WTC11 (cell line): ENCODE measurements around the gene ACVR1B. TPM values are rescaled to one million over a fixed set of nuclear protein-coding genes. Genes with fewer than 3 reads are reported as not detected.

Experiments
- ATAC-seq: fragments of 200-7000 bp; cut with Tn5 transposase; 2 replicates; pipeline ENCODE4 v1.10.0; 2021; ENCODE audit warnings: mild to moderate bottlenecking, moderate library complexity
- CTCF ChIA-PET: fragments of 300-600 bp; sonication (Branson Sonifier 250); formaldehyde crosslinking; loops from one replicate; lab custom pipeline; 2021; ENCODE audit warnings: antibody characterized with exemption; lab: Charles Lee
- POLR2A ChIA-PET: fragments of 350-600 bp; sonication (Branson Sonifier 250); formaldehyde crosslinking; loops from one replicate; lab custom pipeline; 2021; ENCODE audit warnings: antibody characterized with exemption; lab: Charles Lee
- DNase-seq: peaks from one replicate; pipeline ENCODE4 v3.0.0; 2021; ENCODE audit warnings: low spot score
- H3K27ac Mint-ChIP-seq: 2 replicates; pipeline ENCODE4 v1.8.0; 2021; ENCODE audit warnings: mixed read lengths
- H3K27me3 Mint-ChIP-seq: 2 replicates; pipeline ENCODE4 v1.8.0; 2021; ENCODE audit warnings: low read depth, mild to moderate bottlenecking, moderate library complexity, mixed read lengths
- H3K36me3 Mint-ChIP-seq: 2 replicates; pipeline ENCODE4 v1.8.0; 2021; ENCODE audit warnings: mixed read lengths
- H3K4me1 Mint-ChIP-seq: 2 replicates; pipeline ENCODE4 v1.8.0; 2022; ENCODE audit warnings: mixed read lengths
- H3K4me3 Mint-ChIP-seq: 2 replicates; pipeline ENCODE4 v1.8.0; 2021; ENCODE audit warnings: mild to moderate bottlenecking, moderate library complexity, mixed read lengths
- H3K9me3 Mint-ChIP-seq: 2 replicates; pipeline ENCODE4 v1.8.0; 2021; ENCODE audit warnings: mixed read lengths
- ATF1 ChIP-seq: sonication (generic); formaldehyde crosslinking; IDR thresholded peaks from 2 replicates; pipeline ENCODE4 v1.8.1; 2023; ENCODE audit warnings: mild to moderate bottlenecking, moderate library complexity, missing genetic modification reagents
- CDX4 ChIP-seq: fragments of 250-450 bp; sonication (Bioruptor Pico); IDR thresholded peaks from 2 replicates; pipeline ENCODE4 v1.9.0; 2021; ENCODE audit warnings: moderate library complexity, mild to moderate bottlenecking, inconsistent platforms, borderline replicate concordance
- CREM ChIP-seq: sonication (generic); formaldehyde crosslinking; IDR thresholded peaks from 2 replicates; pipeline ENCODE4 v1.8.1; 2022; ENCODE audit warnings: mild to moderate bottlenecking, missing genetic modification reagents, moderate library complexity
- CTCF ChIP-seq: fragments of 200-600 bp; IDR thresholded peaks from 2 replicates; pipeline ENCODE4 v1.8.0; 2022; ENCODE audit warnings: antibody characterized with exemption
- HMGA2 ChIP-seq: fragments of 250-450 bp; sonication (Bioruptor Pico); IDR thresholded peaks from 2 replicates; pipeline ENCODE4 v1.4.0; 2021; ENCODE audit warnings: mild to moderate bottlenecking, moderate library complexity
- IRF1 ChIP-seq: sonication (generic); formaldehyde crosslinking; IDR thresholded peaks from 2 replicates; pipeline ENCODE4 v1.8.0; 2023; ENCODE audit warnings: missing genetic modification reagents
- MXD4 ChIP-seq: fragments of 250-450 bp; sonication (Bioruptor Pico); IDR thresholded peaks from 2 replicates; pipeline ENCODE4 v1.8.0; 2021; ENCODE audit warnings: mild to moderate bottlenecking, moderate library complexity, borderline replicate concordance
- NFE2L1 ChIP-seq: sonication (generic); formaldehyde crosslinking; IDR thresholded peaks from 2 replicates; pipeline ENCODE4 v1.8.1; 2023; ENCODE audit warnings: missing genetic modification reagents
- ZBTB21 ChIP-seq: sonication (generic); formaldehyde crosslinking; IDR thresholded peaks from 2 replicates; pipeline ENCODE4 v1.8.1; 2023; ENCODE audit warnings: mild to moderate bottlenecking, missing genetic modification reagents, borderline replicate concordance
- ZMAT4 ChIP-seq: fragments of 250-450 bp; sonication (Bioruptor Pico); IDR thresholded peaks from 2 replicates; pipeline ENCODE4 v1.9.0; 2021; ENCODE audit warnings: mild to moderate bottlenecking
- ZNF138 ChIP-seq: sonication (generic); formaldehyde crosslinking; conservative IDR thresholded peaks from 2 replicates; pipeline ENCODE4 v1.8.1; 2022; ENCODE audit warnings: mild to moderate bottlenecking, moderate library complexity, missing genetic modification reagents
- ZNF396 ChIP-seq: fragments of 250-450 bp; sonication (Bioruptor Pico); IDR thresholded peaks from 2 replicates; pipeline ENCODE4 v1.8.0; 2021; ENCODE audit warnings: mild to moderate bottlenecking, moderate library complexity, borderline replicate concordance
- ZNF416 ChIP-seq: fragments of 250-450 bp; sonication (Bioruptor Pico); IDR thresholded peaks from 2 replicates; pipeline ENCODE4 v1.9.0; 2021; ENCODE audit warnings: mild to moderate bottlenecking, inconsistent platforms
- ZNF512 ChIP-seq: sonication (generic); formaldehyde crosslinking; IDR thresholded peaks from 2 replicates; pipeline ENCODE4 v1.8.1; 2022; ENCODE audit warnings: missing genetic modification reagents, borderline replicate concordance
- total RNA-seq: library from RNA; stranded (reverse); gene quantifications from 3 replicates; pipeline ENCODE4 v1.2.3, GENCODE V29; 2021
- TF ChIP-seq, protein P1 (sequence below): sonication (generic); formaldehyde crosslinking; IDR thresholded peaks from 2 replicates; pipeline ENCODE4 v1.8.0; 2023; ENCODE audit warnings: missing genetic modification reagents, mild to moderate bottlenecking, borderline replicate concordance
- TF ChIP-seq, protein P2 (sequence below): sonication (generic); formaldehyde crosslinking; IDR thresholded peaks from 2 replicates; pipeline ENCODE4 v1.8.1; 2023; ENCODE audit warnings: mild to moderate bottlenecking, missing genetic modification reagents
- TF ChIP-seq, protein P3 (sequence below): sonication (generic); formaldehyde crosslinking; IDR thresholded peaks from 2 replicates; pipeline ENCODE4 v1.8.0; 2022; ENCODE audit warnings: mild to moderate bottlenecking, missing genetic modification reagents

ACVR1B gene
- total RNA-seq, 1 experiment from 2014 or later = 24.1 TPM

DNA sequence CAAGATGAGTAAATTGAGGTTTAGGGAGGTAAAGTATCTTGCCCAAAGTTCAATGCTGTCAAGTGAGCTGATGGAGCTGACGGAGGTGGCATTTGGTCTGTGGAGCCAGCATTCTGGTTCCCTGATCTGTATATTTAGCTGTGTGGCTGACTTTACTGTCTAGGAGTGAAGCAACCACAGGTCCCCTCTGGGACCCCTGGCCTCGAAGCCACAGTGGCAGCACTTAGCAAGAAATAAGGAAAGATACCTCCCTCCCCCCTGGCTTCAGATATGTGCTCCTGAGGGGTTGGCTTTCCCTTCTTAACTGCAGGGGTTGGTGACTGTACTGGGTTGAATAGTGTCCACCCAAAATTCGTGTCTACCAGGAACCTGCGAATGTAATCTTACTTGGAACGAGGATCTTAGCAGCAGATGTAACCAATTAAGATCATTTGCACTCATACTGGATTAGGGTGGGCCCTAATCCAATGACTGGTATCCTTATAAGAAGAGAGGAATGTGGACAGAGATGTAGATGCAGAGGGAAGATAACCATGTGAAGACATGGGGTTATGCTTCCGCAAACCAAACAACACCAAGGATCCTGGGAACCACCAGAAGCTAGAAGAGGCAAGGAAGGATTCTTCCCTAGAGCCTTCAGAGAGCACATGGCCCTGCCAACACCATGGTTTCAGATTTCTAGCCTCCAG lies 2.0 kb upstream of the ACVR1B start:
- no peak for TF ChIP-seq HMGA2 (CRISPR knock-in tag)
- TF ChIP-seq, protein P1, sequence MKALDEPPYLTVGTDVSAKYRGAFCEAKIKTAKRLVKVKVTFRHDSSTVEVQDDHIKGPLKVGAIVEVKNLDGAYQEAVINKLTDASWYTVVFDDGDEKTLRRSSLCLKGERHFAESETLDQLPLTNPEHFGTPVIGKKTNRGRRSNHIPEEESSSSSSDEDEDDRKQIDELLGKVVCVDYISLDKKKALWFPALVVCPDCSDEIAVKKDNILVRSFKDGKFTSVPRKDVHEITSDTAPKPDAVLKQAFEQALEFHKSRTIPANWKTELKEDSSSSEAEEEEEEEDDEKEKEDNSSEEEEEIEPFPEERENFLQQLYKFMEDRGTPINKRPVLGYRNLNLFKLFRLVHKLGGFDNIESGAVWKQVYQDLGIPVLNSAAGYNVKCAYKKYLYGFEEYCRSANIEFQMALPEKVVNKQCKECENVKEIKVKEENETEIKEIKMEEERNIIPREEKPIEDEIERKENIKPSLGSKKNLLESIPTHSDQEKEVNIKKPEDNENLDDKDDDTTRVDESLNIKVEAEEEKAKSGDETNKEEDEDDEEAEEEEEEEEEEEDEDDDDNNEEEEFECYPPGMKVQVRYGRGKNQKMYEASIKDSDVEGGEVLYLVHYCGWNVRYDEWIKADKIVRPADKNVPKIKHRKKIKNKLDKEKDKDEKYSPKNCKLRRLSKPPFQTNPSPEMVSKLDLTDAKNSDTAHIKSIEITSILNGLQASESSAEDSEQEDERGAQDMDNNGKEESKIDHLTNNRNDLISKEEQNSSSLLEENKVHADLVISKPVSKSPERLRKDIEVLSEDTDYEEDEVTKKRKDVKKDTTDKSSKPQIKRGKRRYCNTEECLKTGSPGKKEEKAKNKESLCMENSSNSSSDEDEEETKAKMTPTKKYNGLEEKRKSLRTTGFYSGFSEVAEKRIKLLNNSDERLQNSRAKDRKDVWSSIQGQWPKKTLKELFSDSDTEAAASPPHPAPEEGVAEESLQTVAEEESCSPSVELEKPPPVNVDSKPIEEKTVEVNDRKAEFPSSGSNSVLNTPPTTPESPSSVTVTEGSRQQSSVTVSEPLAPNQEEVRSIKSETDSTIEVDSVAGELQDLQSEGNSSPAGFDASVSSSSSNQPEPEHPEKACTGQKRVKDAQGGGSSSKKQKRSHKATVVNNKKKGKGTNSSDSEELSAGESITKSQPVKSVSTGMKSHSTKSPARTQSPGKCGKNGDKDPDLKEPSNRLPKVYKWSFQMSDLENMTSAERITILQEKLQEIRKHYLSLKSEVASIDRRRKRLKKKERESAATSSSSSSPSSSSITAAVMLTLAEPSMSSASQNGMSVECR = no peak
- TF ChIP-seq CREM = no peak
- TF ChIP-seq ZMAT4 (CRISPR knock-in tag) = no peak
- TF ChIP-seq, protein P2, sequence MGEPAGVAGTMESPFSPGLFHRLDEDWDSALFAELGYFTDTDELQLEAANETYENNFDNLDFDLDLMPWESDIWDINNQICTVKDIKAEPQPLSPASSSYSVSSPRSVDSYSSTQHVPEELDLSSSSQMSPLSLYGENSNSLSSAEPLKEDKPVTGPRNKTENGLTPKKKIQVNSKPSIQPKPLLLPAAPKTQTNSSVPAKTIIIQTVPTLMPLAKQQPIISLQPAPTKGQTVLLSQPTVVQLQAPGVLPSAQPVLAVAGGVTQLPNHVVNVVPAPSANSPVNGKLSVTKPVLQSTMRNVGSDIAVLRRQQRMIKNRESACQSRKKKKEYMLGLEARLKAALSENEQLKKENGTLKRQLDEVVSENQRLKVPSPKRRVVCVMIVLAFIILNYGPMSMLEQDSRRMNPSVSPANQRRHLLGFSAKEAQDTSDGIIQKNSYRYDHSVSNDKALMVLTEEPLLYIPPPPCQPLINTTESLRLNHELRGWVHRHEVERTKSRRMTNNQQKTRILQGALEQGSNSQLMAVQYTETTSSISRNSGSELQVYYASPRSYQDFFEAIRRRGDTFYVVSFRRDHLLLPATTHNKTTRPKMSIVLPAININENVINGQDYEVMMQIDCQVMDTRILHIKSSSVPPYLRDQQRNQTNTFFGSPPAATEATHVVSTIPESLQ (CRISPR knock-in tag) = no peak
- TF ChIP-seq ZNF416 (CRISPR knock-in tag) = no peak
- TF ChIP-seq ZNF396 (CRISPR knock-in tag) = no peak
- TF ChIP-seq CDX4 = no peak
- no peak for TF ChIP-seq ZNF512 (CRISPR knock-in tag)
- TF ChIP-seq IRF1 (CRISPR knock-in tag) = no peak
- TF ChIP-seq, protein P3, sequence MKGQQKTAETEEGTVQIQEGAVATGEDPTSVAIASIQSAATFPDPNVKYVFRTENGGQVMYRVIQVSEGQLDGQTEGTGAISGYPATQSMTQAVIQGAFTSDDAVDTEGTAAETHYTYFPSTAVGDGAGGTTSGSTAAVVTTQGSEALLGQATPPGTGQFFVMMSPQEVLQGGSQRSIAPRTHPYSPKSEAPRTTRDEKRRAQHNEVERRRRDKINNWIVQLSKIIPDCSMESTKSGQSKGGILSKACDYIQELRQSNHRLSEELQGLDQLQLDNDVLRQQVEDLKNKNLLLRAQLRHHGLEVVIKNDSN (CRISPR knock-in tag) = no peak
- TF ChIP-seq ZBTB21 (CRISPR knock-in tag) = no peak
- TF ChIP-seq ATF1 (CRISPR knock-in tag) = no peak
- no peak for TF ChIP-seq ZNF138 (CRISPR knock-in tag)
- TF ChIP-seq MXD4 (CRISPR knock-in tag) = no peak
- TF ChIP-seq NFE2L1 = no peak
- TF ChIP-seq CTCF = no peak
- H3K9me3 Mint-ChIP-seq = peaks cover 16% of the 10 kb centered on the region
- H3K4me1 Mint-ChIP-seq = peaks cover 18% of the 10 kb centered on the region
- ATAC-seq (no peak), DNase-seq (no peak)
- H3K4me3 Mint-ChIP-seq = no peak overlapping the region
- POLR2A ChIA-PET = no interaction called here
- H3K27me3 Mint-ChIP-seq = peaks cover 83% of the 10 kb centered on the region
- CTCF ChIA-PET = interaction anchor here (0.7 to 2.0 kb wide), 7 partner anchors 21 to 76 kb away, joined by 3 to 11 read pairs (median 5); no protein-coding TSS in a partner anchor
- peaks cover 7% of the 10 kb centered on the region for H3K36me3 Mint-ChIP-seq
- no peak overlapping the region for H3K27ac Mint-ChIP-seq
